Fibroblast of lung (primary cell): Measurements from ENCODE around the gene ARHGAP28. TPM values are rescaled to one million over a fixed set of nuclear protein-coding genes. Genes with fewer than 3 reads are reported as not detected.

Experiments
- DNase-seq, 2 donors: peaks; one replicate each; pipeline versions ENCODE4 v3.0.0 to v3.0.0-alpha.2; 2010; ENCODE audit warnings: low read depth in 2 of 2
- H2AFZ ChIP-seq: 2 replicates; pipeline ENCODE4 v1.5.1; 2012; ENCODE audit warnings: low read length, control low read depth, inconsistent platforms
- H3K27ac ChIP-seq: 2 replicates; pipeline ENCODE4 v1.5.1; 2011; ENCODE audit warnings: low read length, control low read depth; ENCODE audit not compliant: insufficient read depth
- H3K27me3 ChIP-seq: 2 replicates; pipeline ENCODE4 v1.5.1; 2011; ENCODE audit warnings: mild to moderate bottlenecking, low read length; ENCODE audit not compliant: control insufficient read depth, insufficient read depth
- H3K36me3 ChIP-seq: 2 replicates; pipeline ENCODE4 v1.5.1; 2011; ENCODE audit warnings: low read length; ENCODE audit not compliant: control insufficient read depth, insufficient read depth
- H3K4me1 ChIP-seq: 2 replicates; pipeline ENCODE4 v1.5.1; 2011; ENCODE audit warnings: low read length; ENCODE audit not compliant: control insufficient read depth, insufficient read depth; ENCODE audit errors: extremely low read depth
- H3K4me2 ChIP-seq: 2 replicates; pipeline ENCODE4 v1.5.1; 2011; ENCODE audit warnings: low read length, control low read depth; ENCODE audit not compliant: insufficient read depth; ENCODE audit errors: extremely low read depth
- H3K4me3 ChIP-seq, 4 experiments: fragments of 200-600 bp in 1 of 4; sonication (generic) in 1 of 4; replicated peaks in 1 of 4; 2 replicates each; pipeline ENCODE4 v1.5.1; 2011 to 2016; ENCODE audit warnings: low read length in 4 of 4, low read depth in 3 of 4, mild to moderate bottlenecking in 3 of 4, control low read depth in 2 of 4, inconsistent platforms in 1 of 4, mixed read lengths in 1 of 4; ENCODE audit not compliant: insufficient read depth in 1 of 4; ENCODE audit errors: control extremely low read depth in 1 of 4
- H3K79me2 ChIP-seq: 2 replicates; pipeline ENCODE4 v1.5.1; 2012; ENCODE audit warnings: mild to moderate bottlenecking, low read length, inconsistent platforms; ENCODE audit not compliant: control insufficient read depth, insufficient read depth
- H3K9ac ChIP-seq: 2 replicates; pipeline ENCODE4 v1.5.1; 2011; ENCODE audit warnings: mild to moderate bottlenecking, low read length, control low read depth; ENCODE audit not compliant: insufficient read depth
- H3K9me3 ChIP-seq: 2 replicates; pipeline ENCODE4 v1.5.1; 2012; ENCODE audit warnings: low read depth, low read length; ENCODE audit not compliant: control insufficient read depth, insufficient read depth
- H4K20me1 ChIP-seq: 2 replicates; pipeline ENCODE4 v1.5.1; 2011; ENCODE audit warnings: low read length; ENCODE audit not compliant: control insufficient read depth, insufficient read depth; ENCODE audit errors: extremely low read depth
- CTCF ChIP-seq, 2 donors: IDR thresholded peaks in 1 of 2; conservative IDR thresholded peaks in 1 of 2; 1 replicate in 1 of 2; 2 replicates in 1 of 2; pipeline ENCODE4 v1.5.1; 2011 to 2012; ENCODE audit warnings: low read length in 2 of 2, control low read depth in 1 of 2, inconsistent platforms in 1 of 2, low read depth in 1 of 2, mild to moderate bottlenecking in 1 of 2
- EZH2 ChIP-seq: IDR thresholded peaks from 2 replicates; pipeline ENCODE4 v1.5.1; 2012; ENCODE audit warnings: low read length, control low read depth, mild to moderate bottlenecking; ENCODE audit errors: missing control alignments
- polyA plus RNA-seq, 2 donors: library from polyadenylated mRNA; depleted of rRNA in 1 of 2; stranded (reverse) in 1 of 2; unstranded in 1 of 2; fragments of >200 nt; gene quantifications; 2 replicates each; pipeline ENCODE4 v1.2.1, GENCODE V29; 2011 to 2012; ENCODE audit warnings: missing spikeins in 1 of 2
- total RNA-seq: library from RNA; depleted of rRNA; stranded (reverse); fragments of >200 nt; gene quantifications from 2 replicates; pipeline ENCODE4 v1.2.1, GENCODE V29; 2014

ARHGAP28 gene
- total and polyA plus RNA-seq, 2 donors (not counting 1 experiment from before 2014, with no cell fraction given): 3.3 to 35.0 TPM

DNA sequence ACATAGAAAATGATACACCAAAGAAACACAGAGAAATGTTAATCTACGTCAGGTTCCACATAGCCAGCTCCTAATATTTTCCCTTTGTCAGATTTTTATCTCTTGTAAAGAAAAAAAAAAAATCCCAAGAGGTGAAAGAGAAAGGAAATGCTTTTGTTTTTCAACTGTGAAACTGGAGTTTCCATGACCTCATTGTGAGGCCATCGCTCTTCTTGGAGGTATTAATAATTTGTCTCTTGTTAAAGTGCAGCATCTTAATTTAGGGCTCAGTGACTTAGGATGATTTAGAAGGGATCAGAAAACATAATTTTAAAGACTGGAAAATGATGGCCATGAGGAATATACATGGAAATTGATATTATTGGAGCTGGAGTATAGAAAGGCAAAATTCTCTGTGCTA is 21.7 kb downstream of the ARHGAP28 start:
- no peak overlapping the region for H3K9ac ChIP-seq
- peak in 1 of 2 donors; percentile 29 for DNase-seq
- no peak overlapping the region for H3K4me2 ChIP-seq
- no peak for TF ChIP-seq EZH2
- H3K27me3 ChIP-seq: no peaks in the 10 kb centered on the region
- H3K4me3 ChIP-seq: no peak overlapping the region
- H3K9me3 ChIP-seq: no peaks in the 10 kb centered on the region
- H3K79me2 ChIP-seq: no peaks in the 10 kb centered on the region
- no peaks in the 10 kb centered on the region for H3K36me3 ChIP-seq
- H4K20me1 ChIP-seq: no peaks in the 10 kb centered on the region
- H2AFZ ChIP-seq: no peak overlapping the region
- no peak overlapping the region for H3K27ac ChIP-seq
- H3K4me1 ChIP-seq: peaks cover 10% of the 10 kb centered on the region

GRCh38 chr18:6752202-6752860 is 22.8 kb downstream of the ARHGAP28 start:
- H3K9me3 ChIP-seq: no peaks in the 10 kb centered on the region

GRCh38 chr18:6755107-6755506 is 25.6 kb downstream of the ARHGAP28 start:
- peak in 1 of 2 donors; percentile 9 for DNase-seq
- H3K4me2 ChIP-seq: no peak overlapping the region
- no peak for TF ChIP-seq CTCF (conservative IDR thresholded peaks at IDR 0.05 in 1 of 2, IDR thresholded peaks at IDR 0.05 in 1 of 2; ENCODE audit: low read depth in 1 of 2, low read length in 2 of 2)
- TF ChIP-seq EZH2: no peak

More at GRCh38 chr18:6752202-6752860, 22.8 kb downstream of the ARHGAP28 start:
- Histone ChIP-seq H3K4me2 (peak overlapping the region; percentile 40), H3K4me3 (peak overlapping the region in 2 of 4 experiments; percentile 18 to 28), H2AFZ (peak overlapping the region; percentile 29), H3K36me3 (no peaks in the 10 kb centered on the region), H3K9ac (no peak overlapping the region), H3K79me2 (no peaks in the 10 kb centered on the region), H4K20me1 (no peaks in the 10 kb centered on the region), H3K4me1 (peaks cover 6% of the 10 kb centered on the region), H3K27ac (peak overlapping the region; percentile 5), H3K27me3 (no peaks in the 10 kb centered on the region)
- no peak for TF ChIP-seq EZH2
- no peak for TF ChIP-seq CTCF (conservative IDR thresholded peaks at IDR 0.05 in 1 of 2, IDR thresholded peaks at IDR 0.05 in 1 of 2; ENCODE audit: low read depth in 1 of 2, low read length in 2 of 2)
- DNase-seq: peak; percentile 76 to 86

More at GRCh38 chr18:6755107-6755506, 25.6 kb downstream of the ARHGAP28 start:
- H4K20me1 ChIP-seq: no peaks in the 10 kb centered on the region
- no peak overlapping the region for H3K4me3 ChIP-seq
- H3K27me3 ChIP-seq: no peaks in the 10 kb centered on the region
- H3K79me2 ChIP-seq: no peaks in the 10 kb centered on the region
- H2AFZ ChIP-seq: no peak overlapping the region
- H3K4me1 ChIP-seq: no peaks in the 10 kb centered on the region
- no peak overlapping the region for H3K27ac ChIP-seq
- no peaks in the 10 kb centered on the region for H3K9me3 ChIP-seq
- no peak overlapping the region for H3K9ac ChIP-seq
- no peaks in the 10 kb centered on the region for H3K36me3 ChIP-seq
